ENCODE data around the gene ZNF792.
A peak's percentile ranks its signal among the peaks of the same experiment; 100 is the strongest.
"Not testable (repeated sequence)": the region's sequence is repeated elsewhere in the genome, so short reads cannot be mapped to it uniquely, and the experiment has no call there.

ZNF792 gene

GRCh38 chr19:34989298-34989697 is 25.3 kb upstream of the ZNF792 start:
- Mint-ChIP-seq H3K4me1 (peaks cover 55% of the 10 kb centered on the region), H3K4me3 (no peak overlapping the region), H3K27me3 (peaks cover 34% of the 10 kb centered on the region), H3K9me3 (peaks cover 3% of the 10 kb centered on the region), H3K36me3 (peaks cover 5% of the 10 kb centered on the region), H3K27ac (peak overlapping the region; percentile 93)
- ATAC-seq, result peak; percentile 42

- no peak for ATAC-seq
- H3K36me3 Mint-ChIP-seq, result peaks cover 5% of the 10 kb centered on the region
- no peak overlapping the region for H3K4me3 Mint-ChIP-seq
- H3K27me3 Mint-ChIP-seq, result peaks cover 33% of the 10 kb centered on the region
- H3K27ac Mint-ChIP-seq, result peak overlapping the region; percentile 93
- peaks cover 56% of the 10 kb centered on the region for H3K4me1 Mint-ChIP-seq
- peaks cover 3% of the 10 kb centered on the region for H3K9me3 Mint-ChIP-seq
Observed at GRCh38 chr19:34988119-34988518, 24.1 kb upstream of the ZNF792 start.

GRCh38 chr19:34985249-34986022 is 21.4 kb upstream of the ZNF792 start:
- ATAC-seq, result no peak
- Mint-ChIP-seq H3K4me1 (peaks cover 46% of the 10 kb centered on the region), H3K4me3 (peak overlapping the region; percentile 32), H3K27ac (peak overlapping the region; percentile 42), H3K9me3 (peaks cover 3% of the 10 kb centered on the region), H3K27me3 (peaks cover 41% of the 10 kb centered on the region), H3K36me3 (peaks cover 5% of the 10 kb centered on the region)

- peaks cover 41% of the 10 kb centered on the region for H3K27me3 Mint-ChIP-seq
- H3K36me3 Mint-ChIP-seq, result peaks cover 5% of the 10 kb centered on the region
- no peak overlapping the region for H3K4me3 Mint-ChIP-seq
- H3K27ac Mint-ChIP-seq, result no peak overlapping the region
- ATAC-seq, result no peak
- peaks cover 3% of the 10 kb centered on the region for H3K9me3 Mint-ChIP-seq
- peaks cover 35% of the 10 kb centered on the region for H3K4me1 Mint-ChIP-seq
Observed at GRCh38 chr19:34984287-34984686, 20.3 kb upstream of the ZNF792 start.

GRCh38 chr19:34983786-34984185 is 19.8 kb upstream of the ZNF792 start:
- Mint-ChIP-seq H3K27ac (no peak overlapping the region), H3K27me3 (peaks cover 41% of the 10 kb centered on the region), H3K4me1 (peaks cover 30% of the 10 kb centered on the region), H3K36me3 (peaks cover 5% of the 10 kb centered on the region), H3K9me3 (peaks cover 3% of the 10 kb centered on the region), H3K4me3 (no peak overlapping the region)
- peak; percentile 61 for ATAC-seq

- H3K9me3 Mint-ChIP-seq, result peaks cover 3% of the 10 kb centered on the region
- no peak for ATAC-seq
Observed at GRCh38 chr19:34982275-34982674, 18.2 kb upstream of the ZNF792 start.

GRCh38 chr19:34979819-34980640 is 16.0 kb upstream of the ZNF792 start:
- no peak overlapping the region for H3K27ac Mint-ChIP-seq
- H3K4me3 Mint-ChIP-seq, result no peak overlapping the region

More at GRCh38 chr19:34982275-34982674, 18.2 kb upstream of the ZNF792 start:
- H3K36me3 Mint-ChIP-seq, result peaks cover 5% of the 10 kb centered on the region
- H3K4me1 Mint-ChIP-seq, result peaks cover 18% of the 10 kb centered on the region
- H3K27me3 Mint-ChIP-seq, result peaks cover 41% of the 10 kb centered on the region
- H3K27ac Mint-ChIP-seq, result no peak overlapping the region
- H3K4me3 Mint-ChIP-seq, result no peak overlapping the region

GRCh38 chr19:34976611-34977010 is 12.6 kb upstream of the ZNF792 start:
- Mint-ChIP-seq H3K4me3 (no peak overlapping the region), H3K27me3 (peaks cover 1% of the 10 kb centered on the region), H3K4me1 (peaks cover 11% of the 10 kb centered on the region), H3K36me3 (peaks cover 9% of the 10 kb centered on the region), H3K27ac (no peak overlapping the region), H3K9me3 (peaks cover 7% of the 10 kb centered on the region)
- no peak for ATAC-seq

More at GRCh38 chr19:34979819-34980640, 16.0 kb upstream of the ZNF792 start:
- H3K27me3 Mint-ChIP-seq, result peaks cover 30% of the 10 kb centered on the region
- peaks cover 10% of the 10 kb centered on the region for H3K36me3 Mint-ChIP-seq
- H3K9me3 Mint-ChIP-seq, result peaks cover 8% of the 10 kb centered on the region
- ATAC-seq, result no peak
- H3K4me1 Mint-ChIP-seq, result peaks cover 8% of the 10 kb centered on the region

GRCh38 chr19:34975056-34975455 is 11.0 kb upstream of the ZNF792 start:
- peaks cover 11% of the 10 kb centered on the region for H3K4me1 Mint-ChIP-seq
- H3K27me3 Mint-ChIP-seq, result no peaks in the 10 kb centered on the region
- peaks cover 9% of the 10 kb centered on the region for H3K36me3 Mint-ChIP-seq
- ATAC-seq, result no peak
- H3K9me3 Mint-ChIP-seq, result peaks cover 7% of the 10 kb centered on the region
- no peak overlapping the region for H3K4me3 Mint-ChIP-seq
- no peak overlapping the region for H3K27ac Mint-ChIP-seq

- peaks cover 7% of the 10 kb centered on the region for H3K9me3 Mint-ChIP-seq
- ATAC-seq, result no peak
- no peak overlapping the region for H3K4me3 Mint-ChIP-seq
- H3K27me3 Mint-ChIP-seq, result no peaks in the 10 kb centered on the region
- no peak overlapping the region for H3K27ac Mint-ChIP-seq
- H3K36me3 Mint-ChIP-seq, result peaks cover 9% of the 10 kb centered on the region
- H3K4me1 Mint-ChIP-seq, result peaks cover 11% of the 10 kb centered on the region
Observed at GRCh38 chr19:34974646-34975045, 10.6 kb upstream of the ZNF792 start.

- peaks cover 9% of the 10 kb centered on the region for H3K27me3 Mint-ChIP-seq
- H3K4me3 Mint-ChIP-seq, result no peak overlapping the region
- H3K4me1 Mint-ChIP-seq, result peaks cover 11% of the 10 kb centered on the region
- ATAC-seq, result no peak
- no peak overlapping the region for H3K27ac Mint-ChIP-seq
- H3K9me3 Mint-ChIP-seq, result peaks cover 19% of the 10 kb centered on the region
- peaks cover 9% of the 10 kb centered on the region for H3K36me3 Mint-ChIP-seq
Observed at GRCh38 chr19:34972163-34972705, 8.2 kb upstream of the ZNF792 start.

GRCh38 chr19:34970185-34970780 is 6.3 kb upstream of the ZNF792 start:
- not testable (repeated sequence) for H3K4me3 Mint-ChIP-seq, H3K27ac Mint-ChIP-seq, H3K27me3 Mint-ChIP-seq, H3K36me3 Mint-ChIP-seq, ATAC-seq
- Mint-ChIP-seq H3K9me3 (peaks cover 12% of the 10 kb centered on the region), H3K4me1 (peaks cover 11% of the 10 kb centered on the region)

GRCh38 chr19:34969721-34970120 is 5.7 kb upstream of the ZNF792 start:
- Mint-ChIP-seq H3K4me1 (peaks cover 11% of the 10 kb centered on the region), H3K9me3 (peaks cover 12% of the 10 kb centered on the region), H3K27ac (no peak overlapping the region), H3K4me3 (no peak overlapping the region), H3K36me3 (no peaks in the 10 kb centered on the region), H3K27me3 (peaks cover 9% of the 10 kb centered on the region)
- ATAC-seq, result no peak

GRCh38 chr19:34967551-34967950 is 3.5 kb upstream of the ZNF792 start:
- Mint-ChIP-seq H3K36me3 (peaks cover 7% of the 10 kb centered on the region), H3K4me1 (peaks cover 8% of the 10 kb centered on the region), H3K27ac (no peak overlapping the region), H3K4me3 (no peak overlapping the region), H3K9me3 (peaks cover 12% of the 10 kb centered on the region), H3K27me3 (peaks cover 9% of the 10 kb centered on the region)
- no peak for ATAC-seq

GRCh38 chr19:34965505-34965904 is 1.5 kb upstream of the ZNF792 start:
- peak overlapping the region; percentile 38 for H3K4me3 Mint-ChIP-seq

More at GRCh38 chr19:34965505-34965904, 1.5 kb upstream of the ZNF792 start:
- ATAC-seq, H3K27me3 Mint-ChIP-seq, H3K27ac Mint-ChIP-seq: not testable (repeated sequence)
- peaks cover 25% of the 10 kb centered on the region for H3K4me1 Mint-ChIP-seq
- peaks cover 23% of the 10 kb centered on the region for H3K36me3 Mint-ChIP-seq
- peaks cover 21% of the 10 kb centered on the region for H3K9me3 Mint-ChIP-seq

Measured in stimulated activated memory B cell treated with anti-CD40 and anti-IgM and Interleukin-4, amounts not matched to agents 10 μg/mL and 1 μg/mL and 100 μg/mL, for 72 hours (primary cell).